Chondrocyte (in vitro differentiated cells): Measurements from ENCODE around the gene CENPU. TPM values are rescaled to one million over a fixed set of nuclear protein-coding genes. Genes with fewer than 3 reads are reported as not detected.

Source experiments
- DNase-seq: peaks from one replicate; pipeline ENCODE4 v3.0.0; 2021; ENCODE audit warnings: mixed read lengths, low spot score
- H3K27ac Mint-ChIP-seq: one replicate; pipeline ENCODE4 v1.8.0; 2021; ENCODE audit warnings: mild to moderate bottlenecking, moderate library complexity, mixed read lengths; ENCODE audit not compliant: unreplicated experiment
- H3K27me3 Mint-ChIP-seq: 2 replicates; pipeline ENCODE4 v1.8.0; 2021; ENCODE audit warnings: low read depth, mixed read lengths
- H3K36me3 Mint-ChIP-seq: 2 replicates; pipeline ENCODE4 v1.8.0; 2021; ENCODE audit warnings: low read depth, mixed read lengths
- H3K4me1 Mint-ChIP-seq: 2 replicates; pipeline ENCODE4 v1.8.0; 2021; ENCODE audit warnings: low read depth, mild to moderate bottlenecking, mixed read lengths
- H3K4me3 Mint-ChIP-seq: one replicate; pipeline ENCODE4 v1.8.0; 2021; ENCODE audit warnings: mild to moderate bottlenecking, moderate library complexity, mixed read lengths; ENCODE audit not compliant: unreplicated experiment
- H3K9me3 Mint-ChIP-seq: 2 replicates; pipeline ENCODE4 v1.8.0; 2021; ENCODE audit warnings: low read depth, mixed read lengths
- CTCF ChIP-seq: fragments of 200-600 bp; sonication (generic); IDR thresholded peaks from 2 replicates; pipeline ENCODE4 v1.5.0; 2021; ENCODE audit warnings: antibody characterized with exemption, mild to moderate bottlenecking, moderate library complexity
- total RNA-seq: library from RNA; stranded (reverse); gene quantifications from 3 replicates; pipeline ENCODE4 v1.2.1, GENCODE V29; 2021

CENPU gene
- total RNA-seq, 1 donor from 2014 or later = 5.7 TPM

- DNase-seq = no peak
- TF ChIP-seq CTCF = no peak
- Mint-ChIP-seq H3K36me3 (peaks cover 44% of the 10 kb centered on the region), H3K4me3 (no peak overlapping the region), H3K9me3 (no peaks in the 10 kb centered on the region), H3K27me3 (no peaks in the 10 kb centered on the region), H3K27ac (no peak overlapping the region), H3K4me1 (peaks cover 4% of the 10 kb centered on the region)
Observed at GRCh38 chr4:184766446-184766845, 32.5 kb upstream of the CENPU start.

GRCh38 chr4:184765473-184766340 lies 31.8 kb upstream of the CENPU start:
- H3K36me3 Mint-ChIP-seq = peaks cover 47% of the 10 kb centered on the region

GRCh38 chr4:184764601-184765000 lies 30.7 kb upstream of the CENPU start:
- Mint-ChIP-seq H3K4me1 (peaks cover 4% of the 10 kb centered on the region), H3K4me3 (no peak overlapping the region), H3K27me3 (no peaks in the 10 kb centered on the region), H3K36me3 (peaks cover 48% of the 10 kb centered on the region), H3K27ac (no peak overlapping the region), H3K9me3 (no peaks in the 10 kb centered on the region)
- no peak for TF ChIP-seq CTCF
- DNase-seq = no peak

More at GRCh38 chr4:184765473-184766340, 31.8 kb upstream of the CENPU start:
- Mint-ChIP-seq H3K4me1 (peaks cover 4% of the 10 kb centered on the region), H3K27ac (no peak overlapping the region), H3K9me3 (no peaks in the 10 kb centered on the region), H3K4me3 (no peak overlapping the region), H3K27me3 (no peaks in the 10 kb centered on the region)
- no peak for TF ChIP-seq CTCF
- no peak for DNase-seq

- Mint-ChIP-seq H3K27me3 (no peaks in the 10 kb centered on the region), H3K4me3 (no peak overlapping the region), H3K4me1 (peaks cover 4% of the 10 kb centered on the region), H3K36me3 (peaks cover 50% of the 10 kb centered on the region), H3K27ac (no peak overlapping the region), H3K9me3 (no peaks in the 10 kb centered on the region)
- TF ChIP-seq CTCF = no peak
- DNase-seq = no peak
Observed at GRCh38 chr4:184763150-184763780, 29.4 kb upstream of the CENPU start.

- H3K27ac Mint-ChIP-seq = no peak overlapping the region
- H3K4me3 Mint-ChIP-seq = no peak overlapping the region
- H3K9me3 Mint-ChIP-seq = no peaks in the 10 kb centered on the region
- peaks cover 39% of the 10 kb centered on the region for H3K36me3 Mint-ChIP-seq
- TF ChIP-seq CTCF = no peak
- H3K27me3 Mint-ChIP-seq = no peaks in the 10 kb centered on the region
- peaks cover 11% of the 10 kb centered on the region for H3K4me1 Mint-ChIP-seq
- DNase-seq = no peak
Observed at GRCh38 chr4:184762100-184762499, 28.2 kb upstream of the CENPU start.
